Embryonic facial prominence (tissue), 1 donor: ENCODE measurements around the gene AP1S1.
"Not testable (repeated sequence)": the region's sequence is repeated elsewhere in the genome, so short reads cannot be mapped to it uniquely, and the experiment has no call there.

Source experiments
- DNase-seq: peaks from one replicate; pipeline ENCODE4 v3.0.0-alpha.2; 2016; ENCODE audit errors: extremely low spot score

AP1S1 gene

GRCh38 chr7:101124376-101125056 is 29.8 kb upstream of the AP1S1 start:
- DNase-seq, result peak; percentile 57

GRCh38 chr7:101125989-101126650 is 28.2 kb upstream of the AP1S1 start:
- no peak for DNase-seq

- DNase-seq, result peak; percentile 82
Observed at GRCh38 chr7:101126651-101127459, 27.4 kb upstream of the AP1S1 start, which contains the start of gene SERPINE1. Gene SERPINE1, plus strand, starts transcription at chr7:101127104. Its CDS starts 1,290 bp downstream, at chr7:101128394.

- DNase-seq, result no peak
Observed at GRCh38 chr7:101127460-101128039, 26.7 kb upstream of the AP1S1 start.

- no peak for DNase-seq
Observed at GRCh38 chr7:101128040-101128834, 26.0 kb upstream of the AP1S1 start.

- no peak for DNase-seq
Observed at GRCh38 chr7:101129603-101130117, 24.6 kb upstream of the AP1S1 start.

GRCh38 chr7:101132626-101133600 is 21.4 kb upstream of the AP1S1 start:
- not testable (repeated sequence) for DNase-seq

- DNase-seq, result no peak
Observed at GRCh38 chr7:101133621-101134398, 20.5 kb upstream of the AP1S1 start.

- DNase-seq, result no peak
Observed at GRCh38 chr7:101134399-101134980, 19.8 kb upstream of the AP1S1 start.

GRCh38 chr7:101137651-101138212 is 16.5 kb upstream of the AP1S1 start:
- DNase-seq, result no peak

GRCh38 chr7:101138213-101138870 is 15.9 kb upstream of the AP1S1 start:
- no peak for DNase-seq

GRCh38 chr7:101140339-101140699 is 14.0 kb upstream of the AP1S1 start:
- DNase-seq, result no peak

- no peak for DNase-seq
Observed at GRCh38 chr7:101140746-101141382, 13.4 kb upstream of the AP1S1 start.

- no peak for DNase-seq
Observed at GRCh38 chr7:101151908-101152651, 2.2 kb upstream of the AP1S1 start.

GRCh38 chr7:101154693-101155102 is 422 bp downstream of the AP1S1 start:
- no peak for DNase-seq

- no peak for DNase-seq
Observed at GRCh38 chr7:101155303-101155702, 1.0 kb downstream of the AP1S1 start.

- no peak for DNase-seq
Observed at GRCh38 chr7:101156277-101156676, 2.0 kb downstream of the AP1S1 start.
